OCI-LY1 (cell line): ENCODE data around the gene TTC9.
A peak's percentile ranks its signal among the peaks of the same experiment; 100 is the strongest.

Experiments used
- H2AFZ ChIP-seq: fragments of 200-600 bp; sonication (generic), shearing (Covaris generic); 2 replicates; pipeline ENCODE4 v1.6.0; 2014; ENCODE audit warnings: antibody characterized with exemption, mild to moderate bottlenecking, low read length
- H3F3A ChIP-seq: fragments of 200-600 bp; sonication (generic), shearing (Covaris generic); 2 replicates; pipeline ENCODE4 v1.6.0; 2014; ENCODE audit warnings: mild to moderate bottlenecking, antibody characterized with exemption, low read length, moderate library complexity; ENCODE audit not compliant: insufficient read depth
- H3K27ac ChIP-seq: fragments of 200-600 bp; sonication (generic); 2 replicates; pipeline ENCODE4 v1.5.1; 2014; ENCODE audit warnings: low read length, mixed run types, mild to moderate bottlenecking, low read depth; ENCODE audit not compliant: poor library complexity, severe bottlenecking
- H3K27me3 ChIP-seq: fragments of 200-600 bp; sonication (generic); 2 replicates; pipeline ENCODE4 v1.6.0; 2014; ENCODE audit warnings: antibody characterized with exemption, mild to moderate bottlenecking, low read length, moderate library complexity; ENCODE audit not compliant: insufficient read depth
- H3K36me3 ChIP-seq: fragments of 200-600 bp; sonication (generic); 2 replicates; pipeline ENCODE4 v1.6.1; 2014; ENCODE audit warnings: mild to moderate bottlenecking, antibody characterized with exemption, low read length, moderate library complexity, mixed read lengths; ENCODE audit not compliant: insufficient read depth
- H3K4me1 ChIP-seq: fragments of 200-600 bp; sonication (generic); 2 replicates; pipeline ENCODE4 v1.5.1; 2014; ENCODE audit warnings: mild to moderate bottlenecking, low read length, moderate library complexity; ENCODE audit not compliant: insufficient read depth, severe bottlenecking
- H3K4me2 ChIP-seq: fragments of 200-600 bp; sonication (generic), shearing (Covaris generic); 2 replicates; pipeline ENCODE4 v1.6.1; 2014; ENCODE audit warnings: low read length
- H3K4me3 ChIP-seq: fragments of 200-600 bp; sonication (generic); 2 replicates; pipeline ENCODE4 v1.5.1; 2014; ENCODE audit warnings: low read length, low read depth, mild to moderate bottlenecking, mixed read lengths; ENCODE audit not compliant: poor library complexity, severe bottlenecking
- H3K79me2 ChIP-seq: fragments of 200-600 bp; shearing (Covaris generic); 2 replicates; pipeline ENCODE4 v1.6.1; 2016; ENCODE audit warnings: mixed run types, low read length, mixed read lengths; ENCODE audit not compliant: insufficient read depth
- H3K9ac ChIP-seq: fragments of 200-600 bp; sonication (generic), shearing (Covaris generic); 2 replicates; pipeline ENCODE4 v1.6.1; 2014; ENCODE audit warnings: mild to moderate bottlenecking, low read length, mixed read lengths
- H3K9me2 ChIP-seq: fragments of 200-600 bp; sonication (generic), shearing (Covaris generic); 2 replicates; pipeline ENCODE4 v1.6.1; 2014; ENCODE audit warnings: low read depth, mild to moderate bottlenecking, low read length, mixed read lengths
- H3K9me3 ChIP-seq: fragments of 200-600 bp; shearing (Covaris generic); 2 replicates; pipeline ENCODE4 v1.6.1; 2014; ENCODE audit warnings: low read length, mixed read lengths
- H4K20me1 ChIP-seq: fragments of 200-600 bp; sonication (generic), shearing (Covaris generic); 2 replicates; pipeline ENCODE4 v1.6.0; 2016; ENCODE audit warnings: mild to moderate bottlenecking, low read length; ENCODE audit not compliant: insufficient read depth
- EZH2 ChIP-seq: fragments of 200-600 bp; sonication (generic), shearing (Covaris generic); IDR thresholded peaks from 2 replicates; pipeline ENCODE4 v1.8.0; 2017; ENCODE audit warnings: borderline replicate concordance, mixed run types, mild to moderate bottlenecking, antibody characterized with exemption, low read length, moderate library complexity, mixed read lengths
- TF ChIP-seq, protein P1 (sequence below): fragments of 200-600 bp; sonication (generic), shearing (Covaris generic); IDR thresholded peaks from 2 replicates; pipeline ENCODE4 v1.5.1; 2017; ENCODE audit warnings: mild to moderate bottlenecking, antibody characterized with exemption, low read length, moderate library complexity, mixed read lengths

The TTC9 gene

DNA sequence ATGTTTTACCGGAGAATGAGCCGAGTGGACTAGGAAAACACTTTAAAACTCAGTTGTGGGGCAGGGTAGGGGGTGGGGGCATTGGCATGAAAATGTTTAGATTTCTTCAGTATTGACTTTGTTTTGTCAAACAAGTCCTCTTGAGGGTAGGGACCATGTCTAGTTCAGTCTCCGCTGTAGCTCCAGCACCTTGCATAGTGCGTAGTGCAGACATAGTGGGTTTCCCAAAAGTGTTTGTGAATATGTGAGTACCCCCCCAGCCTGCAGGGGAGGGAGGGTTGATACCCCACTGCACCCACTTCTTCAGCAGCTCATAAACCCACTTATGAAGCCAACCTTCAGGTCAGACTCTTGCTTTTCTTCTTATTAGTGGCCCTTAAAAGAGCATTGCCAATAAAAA is 71.4 kb downstream of the TTC9 start:
- no peak for TF ChIP-seq EZH2
- TF ChIP-seq, protein P1, sequence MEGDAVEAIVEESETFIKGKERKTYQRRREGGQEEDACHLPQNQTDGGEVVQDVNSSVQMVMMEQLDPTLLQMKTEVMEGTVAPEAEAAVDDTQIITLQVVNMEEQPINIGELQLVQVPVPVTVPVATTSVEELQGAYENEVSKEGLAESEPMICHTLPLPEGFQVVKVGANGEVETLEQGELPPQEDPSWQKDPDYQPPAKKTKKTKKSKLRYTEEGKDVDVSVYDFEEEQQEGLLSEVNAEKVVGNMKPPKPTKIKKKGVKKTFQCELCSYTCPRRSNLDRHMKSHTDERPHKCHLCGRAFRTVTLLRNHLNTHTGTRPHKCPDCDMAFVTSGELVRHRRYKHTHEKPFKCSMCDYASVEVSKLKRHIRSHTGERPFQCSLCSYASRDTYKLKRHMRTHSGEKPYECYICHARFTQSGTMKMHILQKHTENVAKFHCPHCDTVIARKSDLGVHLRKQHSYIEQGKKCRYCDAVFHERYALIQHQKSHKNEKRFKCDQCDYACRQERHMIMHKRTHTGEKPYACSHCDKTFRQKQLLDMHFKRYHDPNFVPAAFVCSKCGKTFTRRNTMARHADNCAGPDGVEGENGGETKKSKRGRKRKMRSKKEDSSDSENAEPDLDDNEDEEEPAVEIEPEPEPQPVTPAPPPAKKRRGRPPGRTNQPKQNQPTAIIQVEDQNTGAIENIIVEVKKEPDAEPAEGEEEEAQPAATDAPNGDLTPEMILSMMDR: no peak
- Histone ChIP-seq H4K20me1 (no peaks in the 10 kb centered on the region), H3K4me2 (no peak overlapping the region), H3K4me1 (no peaks in the 10 kb centered on the region), H3K27me3 (no peaks in the 10 kb centered on the region), H3K9me2 (no peaks in the 10 kb centered on the region), H3K27ac (no peak overlapping the region), H3K79me2 (no peaks in the 10 kb centered on the region), H3K4me3 (no peak overlapping the region), H3K9ac (no peak overlapping the region), H2AFZ (no peak overlapping the region), H3K36me3 (no peaks in the 10 kb centered on the region), H3F3A (no peaks in the 10 kb centered on the region), H3K9me3 (no peaks in the 10 kb centered on the region)

DNA sequence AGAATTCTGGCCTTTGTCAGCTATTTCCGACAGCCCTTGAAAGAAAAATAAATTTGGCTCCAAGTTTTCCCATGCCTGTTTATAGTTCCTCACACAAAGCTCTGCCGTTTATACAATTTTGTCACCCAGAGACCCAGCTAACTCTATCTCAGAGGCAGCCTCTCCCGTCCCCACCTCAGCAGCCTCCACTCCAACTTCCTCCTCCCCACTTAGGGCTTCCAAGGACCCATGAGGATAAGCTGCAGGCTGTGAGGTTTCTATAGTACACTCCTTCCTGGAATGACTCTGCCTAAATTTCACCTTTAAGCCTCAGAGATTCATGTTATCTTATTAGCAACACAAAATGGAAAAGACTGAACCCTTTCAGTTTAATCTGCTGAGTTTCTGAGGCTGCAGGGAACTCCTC is 71.8 kb downstream of the TTC9 start:
- Histone ChIP-seq H3F3A (no peaks in the 10 kb centered on the region), H3K36me3 (no peaks in the 10 kb centered on the region), H3K9me3 (no peaks in the 10 kb centered on the region), H3K9ac (no peak overlapping the region), H3K4me2 (no peak overlapping the region), H4K20me1 (no peaks in the 10 kb centered on the region), H3K27me3 (no peaks in the 10 kb centered on the region), H3K79me2 (no peaks in the 10 kb centered on the region), H3K9me2 (no peaks in the 10 kb centered on the region), H3K4me3 (no peak overlapping the region), H3K27ac (no peak overlapping the region), H2AFZ (no peak overlapping the region), H3K4me1 (no peaks in the 10 kb centered on the region)
- TF ChIP-seq, protein P1: no peak
- TF ChIP-seq EZH2: no peak

DNA sequence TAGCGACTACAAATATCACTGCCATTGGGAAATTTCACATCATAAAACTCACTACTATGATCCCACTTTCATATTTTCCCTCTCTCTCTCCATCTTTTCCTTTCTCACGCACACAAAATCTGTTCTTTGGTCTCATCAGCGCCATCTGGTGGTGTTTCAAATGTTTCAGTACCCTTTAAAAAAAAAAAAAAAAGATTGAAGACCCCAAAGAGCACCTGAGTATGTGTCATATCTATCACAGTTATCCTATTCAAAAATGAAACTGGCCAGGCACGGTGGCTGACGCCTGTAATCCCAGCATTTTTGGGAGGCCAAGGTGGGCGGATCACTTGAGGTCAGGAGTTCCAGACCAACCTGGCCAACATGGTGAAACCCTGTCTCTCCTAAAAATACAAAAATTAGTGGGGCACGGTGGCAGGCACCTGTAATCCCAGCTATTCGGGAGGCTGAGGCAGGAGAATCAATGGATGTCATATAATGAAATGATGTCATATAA is 72.4 kb downstream of the TTC9 start:
- no peak overlapping the region for H3K27ac ChIP-seq
- no peaks in the 10 kb centered on the region for H3K27me3 ChIP-seq
- H3K4me2 ChIP-seq: no peak overlapping the region
- H3K9ac ChIP-seq: no peak overlapping the region
- no peaks in the 10 kb centered on the region for H3F3A ChIP-seq
- H3K9me2 ChIP-seq: no peaks in the 10 kb centered on the region
- no peaks in the 10 kb centered on the region for H3K79me2 ChIP-seq
- no peaks in the 10 kb centered on the region for H3K9me3 ChIP-seq
- no peaks in the 10 kb centered on the region for H3K4me1 ChIP-seq
- H2AFZ ChIP-seq: no peak overlapping the region
- H4K20me1 ChIP-seq: no peaks in the 10 kb centered on the region
- H3K36me3 ChIP-seq: no peaks in the 10 kb centered on the region
- no peak overlapping the region for H3K4me3 ChIP-seq
- TF ChIP-seq, protein P1: peak; percentile 72
- TF ChIP-seq EZH2: no peak
